GM12878 (cell line): Measurements from ENCODE around the gene ANAPC10. TPM values are rescaled to one million over a fixed set of nuclear protein-coding genes. Genes with fewer than 3 reads are reported as not detected.

Experiments used
- BCL11A ChIP-seq: IDR thresholded peaks from 2 replicates; pipeline ENCODE4 v1.6.1; 2011; ENCODE audit warnings: low read depth, low read length
- BMI1 ChIP-seq: fragments of 450-650 bp; IDR thresholded peaks from 2 replicates; pipeline ENCODE4 v1.6.1; 2016; ENCODE audit warnings: mild to moderate bottlenecking, moderate library complexity, borderline replicate concordance
- CREB1 ChIP-seq: IDR thresholded peaks from 2 replicates; pipeline ENCODE4 v1.6.1; 2012; ENCODE audit warnings: low read depth, mild to moderate bottlenecking, inconsistent platforms
- CREM ChIP-seq: IDR thresholded peaks from 2 replicates; pipeline ENCODE4 v1.6.1; 2014; ENCODE audit warnings: antibody characterized with exemption, low read depth
- EGR1 ChIP-seq, 2 experiments: IDR thresholded peaks; 1 replicate in 1 of 2; 2 replicates in 1 of 2; pipeline ENCODE4 v1.6.1; 2011 to 2012; ENCODE audit warnings: low read depth in 2 of 2, low read length in 2 of 2, borderline replicate concordance in 1 of 2, mild to moderate bottlenecking in 1 of 2, moderate library complexity in 1 of 2
- EP300 ChIP-seq, 2 experiments: fragments of 150-350 bp in 1 of 2; IDR thresholded peaks; 2 replicates each; pipeline ENCODE4 v1.6.1; 2011 to 2012; ENCODE audit warnings: low read depth in 2 of 2, low read length in 2 of 2, borderline replicate concordance in 1 of 2, improper control_type of control experiment in 1 of 2, inconsistent platforms in 1 of 2; ENCODE audit not compliant: control insufficient read depth in 1 of 2
- GATAD2B ChIP-seq: fragments of 450-650 bp; conservative IDR thresholded peaks from 2 replicates; pipeline ENCODE4 v1.6.1; 2017; ENCODE audit warnings: low read depth, mild to moderate bottlenecking, moderate library complexity
- KLF5 ChIP-seq: fragments of 450-650 bp; IDR thresholded peaks from 2 replicates; pipeline ENCODE4 v1.6.1; 2014; ENCODE audit warnings: mild to moderate bottlenecking; ENCODE audit not compliant: partially characterized antibody
- MYB ChIP-seq: fragments of 150-350 bp; IDR thresholded peaks from 2 replicates; pipeline ENCODE4 v1.6.1; 2014; ENCODE audit warnings: mild to moderate bottlenecking, low read depth, low read length, borderline replicate concordance
- NBN ChIP-seq: fragments of 450-650 bp; IDR thresholded peaks from 2 replicates; pipeline ENCODE4 v1.6.1; 2016
- NFYB ChIP-seq: IDR thresholded peaks from 2 replicates; pipeline ENCODE4 v1.6.1; 2011; ENCODE audit warnings: low read depth, mild to moderate bottlenecking, low read length, improper control_type of control experiment, moderate library complexity; ENCODE audit not compliant: insufficient read depth
- PAX5 ChIP-seq: IDR thresholded peaks from 2 replicates; pipeline ENCODE4 v1.6.1; 2011; ENCODE audit warnings: low read depth, low read length, borderline replicate concordance
- SMARCA5 ChIP-seq: fragments of 450-650 bp; IDR thresholded peaks from 2 replicates; pipeline ENCODE4 v1.6.1; 2017; ENCODE audit warnings: mild to moderate bottlenecking
- ZBED1 ChIP-seq: IDR thresholded peaks from 2 replicates; pipeline ENCODE4 v1.6.1; 2016; ENCODE audit warnings: borderline replicate concordance
- polyA plus RNA-seq, 11 experiments: library from polyadenylated mRNA; depleted of rRNA in 4 of 11; unstranded in 6 of 11; stranded (reverse) in 5 of 11; fragments of >200 nt; fragmentation: Nextera tagmentation in 4 of 11; fragmentation: Illumina TruSeq in 1 of 11; extraction: Ambion mirVana in 4 of 11; extraction: Trizol in 1 of 11; gene quantifications; 1 replicate in 1 of 11; 2 replicates in 10 of 11; pipeline versions ENCODE4 v1.2.1 to v1.2.3, GENCODE V29; 2011 to 2016; ENCODE audit warnings: inconsistent platforms in 2 of 11, missing spikeins in 2 of 11, low read depth in 1 of 11
- total RNA-seq, 4 experiments: library from RNA; depleted of rRNA in 3 of 4; stranded (reverse); fragments of >200 nt in 3 of 4; fragmentation: Illumina TruSeq in 1 of 4; extraction: Trizol in 1 of 4; gene quantifications; 2 replicates each; pipeline versions ENCODE4 v1.2.1 to v1.2.3, GENCODE V29; 2013 to 2021
- TF ChIP-seq, protein P1 (sequence below): fragments of 450-650 bp; formaldehyde crosslinking; IDR thresholded peaks from 2 replicates; pipeline ENCODE4 v1.4.0; 2022; ENCODE audit warnings: mild to moderate bottlenecking, moderate library complexity
- TF ChIP-seq, protein P2 (sequence below): IDR thresholded peaks from 2 replicates; pipeline ENCODE4 v1.6.1; 2012; ENCODE audit warnings: low read depth, low read length, improper control_type of control experiment
- TF ChIP-seq, protein P3 (sequence below): fragments of 150-350 bp; IDR thresholded peaks from 2 replicates; pipeline ENCODE4 v1.6.1; 2016; ENCODE audit warnings: low read depth, low read length
- TF ChIP-seq, protein P4 (sequence below): fragments of 450-650 bp; IDR thresholded peaks from 2 replicates; pipeline ENCODE4 v1.6.1; 2018; ENCODE audit warnings: mild to moderate bottlenecking, low read depth, moderate library complexity; ENCODE audit not compliant: partially characterized antibody

Gene ANAPC10
- total and polyA plus RNA-seq, 10 of the 15 experiments (the other 5 are each of a cell fraction or from before 2014, with no cell fraction given) = 23.8 to 73.7 (median 48.5) TPM

DNA sequence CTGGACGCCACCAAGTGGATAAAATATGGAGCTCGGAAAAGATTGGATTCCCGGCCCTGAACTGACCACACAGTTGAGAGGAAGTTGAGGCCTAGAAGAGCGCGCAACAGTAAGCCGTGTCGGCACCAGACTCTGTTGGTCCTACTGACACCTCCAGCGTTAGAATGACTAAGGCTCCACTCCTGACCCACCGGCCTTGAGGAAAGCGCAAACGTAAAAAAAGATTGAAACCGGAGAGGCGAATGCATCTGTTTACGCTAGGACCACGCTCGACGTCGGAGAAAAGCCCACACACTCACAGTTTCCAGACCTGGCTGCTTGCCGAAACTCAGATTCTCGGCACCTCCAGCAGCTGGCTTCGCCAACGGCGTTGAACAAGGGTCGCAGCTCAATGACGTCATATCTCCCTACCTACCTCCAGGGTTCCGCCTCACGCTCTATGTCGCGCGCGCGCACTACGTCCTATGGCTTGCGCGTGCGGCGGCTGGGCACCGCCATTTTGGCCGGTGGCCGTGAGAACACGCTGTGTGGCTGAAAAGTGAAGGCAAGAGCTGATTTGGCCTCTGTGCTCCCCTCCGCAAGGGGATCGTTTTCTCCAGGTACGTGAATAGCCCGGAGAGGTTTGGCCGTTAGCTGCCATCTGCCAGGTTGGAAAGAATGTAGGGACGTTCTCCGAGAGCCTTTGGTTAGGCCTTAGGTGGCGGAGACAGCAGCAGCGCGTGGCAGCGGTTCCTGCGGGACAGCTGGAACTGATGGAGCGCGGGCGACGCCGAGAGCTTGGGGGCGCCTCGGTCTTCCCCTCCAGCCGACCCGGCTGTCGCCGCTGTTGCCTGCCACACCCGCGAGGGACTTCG is at the start of gene ANAPC10, which contains the start of gene ABCE1 (continued):
- TF ChIP-seq, protein P1, sequence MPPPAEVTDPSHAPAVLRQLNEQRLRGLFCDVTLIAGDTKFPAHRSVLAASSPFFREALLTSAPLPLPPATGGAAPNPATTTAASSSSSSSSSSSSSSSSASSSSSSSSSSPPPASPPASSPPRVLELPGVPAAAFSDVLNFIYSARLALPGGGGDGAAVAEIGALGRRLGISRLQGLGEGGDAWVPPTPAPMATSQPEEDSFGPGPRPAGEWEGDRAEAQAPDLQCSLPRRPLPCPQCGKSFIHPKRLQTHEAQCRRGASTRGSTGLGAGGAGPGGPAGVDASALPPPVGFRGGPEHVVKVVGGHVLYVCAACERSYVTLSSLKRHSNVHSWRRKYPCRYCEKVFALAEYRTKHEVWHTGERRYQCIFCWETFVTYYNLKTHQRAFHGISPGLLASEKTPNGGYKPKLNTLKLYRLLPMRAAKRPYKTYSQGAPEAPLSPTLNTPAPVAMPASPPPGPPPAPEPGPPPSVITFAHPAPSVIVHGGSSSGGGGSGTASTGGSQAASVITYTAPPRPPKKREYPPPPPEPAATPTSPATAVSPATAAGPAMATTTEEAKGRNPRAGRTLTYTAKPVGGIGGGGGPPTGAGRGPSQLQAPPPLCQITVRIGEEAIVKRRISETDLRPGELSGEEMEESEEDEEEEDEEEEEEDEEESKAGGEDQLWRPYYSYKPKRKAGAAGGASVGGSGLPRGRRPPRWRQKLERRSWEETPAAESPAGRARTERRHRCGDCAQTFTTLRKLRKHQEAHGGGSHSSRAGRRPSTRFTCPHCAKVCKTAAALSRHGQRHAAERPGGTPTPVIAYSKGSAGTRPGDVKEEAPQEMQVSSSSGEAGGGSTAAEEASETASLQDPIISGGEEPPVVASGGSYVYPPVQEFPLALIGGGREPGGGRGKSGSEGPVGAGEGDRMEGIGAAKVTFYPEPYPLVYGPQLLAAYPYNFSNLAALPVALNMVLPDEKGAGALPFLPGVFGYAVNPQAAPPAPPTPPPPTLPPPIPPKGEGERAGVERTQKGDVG (CRISPR knock-in tag) = peak; percentile 81; the same call in 1 of the 2 replicates
- no peak for TF ChIP-seq ZBED1
- TF ChIP-seq CREB1 = peak; percentile 99
- TF ChIP-seq MYB = peak; percentile 64; the same call in 1 of the 2 replicates
- TF ChIP-seq, protein P2, sequence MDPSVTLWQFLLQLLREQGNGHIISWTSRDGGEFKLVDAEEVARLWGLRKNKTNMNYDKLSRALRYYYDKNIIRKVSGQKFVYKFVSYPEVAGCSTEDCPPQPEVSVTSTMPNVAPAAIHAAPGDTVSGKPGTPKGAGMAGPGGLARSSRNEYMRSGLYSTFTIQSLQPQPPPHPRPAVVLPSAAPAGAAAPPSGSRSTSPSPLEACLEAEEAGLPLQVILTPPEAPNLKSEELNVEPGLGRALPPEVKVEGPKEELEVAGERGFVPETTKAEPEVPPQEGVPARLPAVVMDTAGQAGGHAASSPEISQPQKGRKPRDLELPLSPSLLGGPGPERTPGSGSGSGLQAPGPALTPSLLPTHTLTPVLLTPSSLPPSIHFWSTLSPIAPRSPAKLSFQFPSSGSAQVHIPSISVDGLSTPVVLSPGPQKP = peak; percentile 69; the same call in 1 of the 2 replicates
- peak; percentile 100 for TF ChIP-seq CREM
- TF ChIP-seq GATAD2B = no peak; the same call in 1 of the 2 replicates
- TF ChIP-seq, protein P3, sequence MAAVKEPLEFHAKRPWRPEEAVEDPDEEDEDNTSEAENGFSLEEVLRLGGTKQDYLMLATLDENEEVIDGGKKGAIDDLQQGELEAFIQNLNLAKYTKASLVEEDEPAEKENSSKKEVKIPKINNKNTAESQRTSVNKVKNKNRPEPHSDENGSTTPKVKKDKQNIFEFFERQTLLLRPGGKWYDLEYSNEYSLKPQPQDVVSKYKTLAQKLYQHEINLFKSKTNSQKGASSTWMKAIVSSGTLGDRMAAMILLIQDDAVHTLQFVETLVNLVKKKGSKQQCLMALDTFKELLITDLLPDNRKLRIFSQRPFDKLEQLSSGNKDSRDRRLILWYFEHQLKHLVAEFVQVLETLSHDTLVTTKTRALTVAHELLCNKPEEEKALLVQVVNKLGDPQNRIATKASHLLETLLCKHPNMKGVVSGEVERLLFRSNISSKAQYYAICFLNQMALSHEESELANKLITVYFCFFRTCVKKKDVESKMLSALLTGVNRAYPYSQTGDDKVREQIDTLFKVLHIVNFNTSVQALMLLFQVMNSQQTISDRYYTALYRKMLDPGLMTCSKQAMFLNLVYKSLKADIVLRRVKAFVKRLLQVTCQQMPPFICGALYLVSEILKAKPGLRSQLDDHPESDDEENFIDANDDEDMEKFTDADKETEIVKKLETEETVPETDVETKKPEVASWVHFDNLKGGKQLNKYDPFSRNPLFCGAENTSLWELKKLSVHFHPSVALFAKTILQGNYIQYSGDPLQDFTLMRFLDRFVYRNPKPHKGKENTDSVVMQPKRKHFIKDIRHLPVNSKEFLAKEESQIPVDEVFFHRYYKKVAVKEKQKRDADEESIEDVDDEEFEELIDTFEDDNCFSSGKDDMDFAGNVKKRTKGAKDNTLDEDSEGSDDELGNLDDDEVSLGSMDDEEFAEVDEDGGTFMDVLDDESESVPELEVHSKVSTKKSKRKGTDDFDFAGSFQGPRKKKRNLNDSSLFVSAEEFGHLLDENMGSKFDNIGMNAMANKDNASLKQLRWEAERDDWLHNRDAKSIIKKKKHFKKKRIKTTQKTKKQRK = 0 out of 2 replicates have a peak, but pooled peaks have one; percentile 25
- peak; percentile 48; the same call in 1 of the 2 replicates for TF ChIP-seq PAX5
- no peak for TF ChIP-seq BCL11A
- no peak for TF ChIP-seq BMI1
- peak in 1 of 2 experiments; percentile 58; a peak in 1 of 4 replicates for TF ChIP-seq EP300 (IDR thresholded peaks at IDR 0.05; ENCODE audit: borderline replicate concordance in 1 of 2, control insufficient read depth in 1 of 2, low read depth in 2 of 2, low read length in 2 of 2)
- TF ChIP-seq, protein P4, sequence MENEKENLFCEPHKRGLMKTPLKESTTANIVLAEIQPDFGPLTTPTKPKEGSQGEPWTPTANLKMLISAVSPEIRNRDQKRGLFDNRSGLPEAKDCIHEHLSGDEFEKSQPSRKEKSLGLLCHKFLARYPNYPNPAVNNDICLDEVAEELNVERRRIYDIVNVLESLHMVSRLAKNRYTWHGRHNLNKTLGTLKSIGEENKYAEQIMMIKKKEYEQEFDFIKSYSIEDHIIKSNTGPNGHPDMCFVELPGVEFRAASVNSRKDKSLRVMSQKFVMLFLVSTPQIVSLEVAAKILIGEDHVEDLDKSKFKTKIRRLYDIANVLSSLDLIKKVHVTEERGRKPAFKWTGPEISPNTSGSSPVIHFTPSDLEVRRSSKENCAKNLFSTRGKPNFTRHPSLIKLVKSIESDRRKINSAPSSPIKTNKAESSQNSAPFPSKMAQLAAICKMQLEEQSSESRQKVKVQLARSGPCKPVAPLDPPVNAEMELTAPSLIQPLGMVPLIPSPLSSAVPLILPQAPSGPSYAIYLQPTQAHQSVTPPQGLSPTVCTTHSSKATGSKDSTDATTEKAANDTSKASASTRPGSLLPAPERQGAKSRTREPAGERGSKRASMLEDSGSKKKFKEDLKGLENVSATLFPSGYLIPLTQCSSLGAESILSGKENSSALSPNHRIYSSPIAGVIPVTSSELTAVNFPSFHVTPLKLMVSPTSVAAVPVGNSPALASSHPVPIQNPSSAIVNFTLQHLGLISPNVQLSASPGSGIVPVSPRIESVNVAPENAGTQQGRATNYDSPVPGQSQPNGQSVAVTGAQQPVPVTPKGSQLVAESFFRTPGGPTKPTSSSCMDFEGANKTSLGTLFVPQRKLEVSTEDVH = no peak
- TF ChIP-seq NFYB = no peak
- no peak for TF ChIP-seq KLF5
- TF ChIP-seq SMARCA5 = peak; percentile 5
- TF ChIP-seq NBN = peak; percentile 99
- peak in 1 of 2 experiments; percentile 50; a peak in 1 of 3 replicates for TF ChIP-seq EGR1 (IDR thresholded peaks at IDR 0.05; ENCODE audit: borderline replicate concordance in 1 of 2, low read depth in 2 of 2, low read length in 2 of 2)
